Ishikawa (cell line): ENCODE measurements around the gene CCDC144A.

ENCODE experiments used
- CEBPB ChIP-seq: IDR thresholded peaks from 2 replicates; pipeline ENCODE4 v1.6.1; 2012
- CREB1 ChIP-seq: IDR thresholded peaks from 2 replicates; pipeline ENCODE4 v1.6.1; 2012; ENCODE audit warnings: low read depth
- EGR1 ChIP-seq: IDR thresholded peaks from 2 replicates; pipeline ENCODE4 v1.6.1; 2012
- EP300 ChIP-seq: IDR thresholded peaks from 2 replicates; pipeline ENCODE4 v1.6.1; 2012; ENCODE audit warnings: borderline replicate concordance
- FOXM1 ChIP-seq: IDR thresholded peaks from 2 replicates; pipeline ENCODE4 v1.6.1; 2012; ENCODE audit warnings: low read depth, borderline replicate concordance
- RAD21 ChIP-seq: IDR thresholded peaks from 2 replicates; pipeline ENCODE4 v1.6.1; 2012; ENCODE audit warnings: low read depth
- REST ChIP-seq: IDR thresholded peaks from 2 replicates; pipeline ENCODE4 v1.6.1; 2012; ENCODE audit warnings: low read depth, mild to moderate bottlenecking
- TAF1 ChIP-seq: IDR thresholded peaks from 2 replicates; pipeline ENCODE4 v1.6.1; 2012; ENCODE audit warnings: low read depth, mild to moderate bottlenecking
- TCF12 ChIP-seq: IDR thresholded peaks from 2 replicates; pipeline ENCODE4 v1.6.1; 2012; ENCODE audit warnings: low read depth
- TEAD4 ChIP-seq: IDR thresholded peaks from 2 replicates; pipeline ENCODE4 v1.6.1; 2012
- YY1 ChIP-seq: IDR thresholded peaks from 2 replicates; pipeline ENCODE4 v1.6.1; 2012; ENCODE audit warnings: low read depth
- ZBTB7A ChIP-seq: IDR thresholded peaks from 2 replicates; pipeline ENCODE4 v1.6.1; 2012; ENCODE audit warnings: low read depth
- TF ChIP-seq, protein P1 (sequence below): IDR thresholded peaks from 2 replicates; pipeline ENCODE4 v1.6.1; 2012

The CCDC144A gene

GRCh38 chr17:16820161-16820877 lies 130.3 kb downstream of the CCDC144A start:
- no peak for TF ChIP-seq TCF12
- no peak for TF ChIP-seq CREB1
- TF ChIP-seq CEBPB, result no peak
- TF ChIP-seq ZBTB7A, result no peak
- TF ChIP-seq, protein P1, sequence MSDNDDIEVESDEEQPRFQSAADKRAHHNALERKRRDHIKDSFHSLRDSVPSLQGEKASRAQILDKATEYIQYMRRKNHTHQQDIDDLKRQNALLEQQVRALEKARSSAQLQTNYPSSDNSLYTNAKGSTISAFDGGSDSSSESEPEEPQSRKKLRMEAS, result no peak
- no peak for TF ChIP-seq EP300
- no peak for TF ChIP-seq REST
- TF ChIP-seq RAD21, result no peak

DNA sequence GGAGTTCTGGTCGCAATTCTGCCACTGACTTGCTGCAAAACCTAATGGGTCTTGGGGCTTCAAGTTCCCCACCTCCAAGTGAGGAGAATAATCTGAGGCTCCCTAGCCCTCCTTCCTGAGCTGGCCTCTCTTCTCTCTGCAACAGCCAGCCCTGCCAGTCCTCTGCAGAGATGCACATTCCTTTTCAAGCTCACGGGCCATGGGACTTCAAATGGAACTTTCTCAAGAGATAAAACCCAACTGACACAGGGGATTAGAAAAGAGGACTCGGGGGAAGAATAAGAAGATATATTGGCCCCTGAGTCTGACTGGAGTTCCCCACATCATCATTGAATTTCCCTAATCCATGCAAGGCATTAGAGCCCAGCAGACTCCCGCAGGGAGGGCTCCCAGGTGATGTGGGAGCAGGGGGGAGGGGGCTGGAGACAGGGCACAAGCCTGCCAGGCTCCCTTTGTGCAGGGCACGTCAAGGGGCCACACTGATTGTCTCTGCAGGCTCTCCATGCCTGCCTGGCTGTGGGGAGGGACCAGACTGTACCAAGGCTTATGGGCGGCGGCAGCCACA lies 131.0 kb downstream of the CCDC144A start:
- TF ChIP-seq, protein P1, result no peak
- no peak for TF ChIP-seq CREB1
- TF ChIP-seq EGR1, result no peak
- TF ChIP-seq TAF1, result no peak
- TF ChIP-seq TEAD4, result no peak
- no peak for TF ChIP-seq EP300
- no peak for TF ChIP-seq REST
- TF ChIP-seq YY1, result no peak
- no peak for TF ChIP-seq RAD21
- TF ChIP-seq FOXM1, result no peak
- no peak for TF ChIP-seq TCF12
